ENCODE data around the gene ATOX1. TPM values are rescaled to one million over a fixed set of nuclear protein-coding genes. Genes with fewer than 3 reads are reported as not detected.

Gene ATOX1
- total RNA-seq, 1 donor from 2014 or later = 265 TPM

DNA sequence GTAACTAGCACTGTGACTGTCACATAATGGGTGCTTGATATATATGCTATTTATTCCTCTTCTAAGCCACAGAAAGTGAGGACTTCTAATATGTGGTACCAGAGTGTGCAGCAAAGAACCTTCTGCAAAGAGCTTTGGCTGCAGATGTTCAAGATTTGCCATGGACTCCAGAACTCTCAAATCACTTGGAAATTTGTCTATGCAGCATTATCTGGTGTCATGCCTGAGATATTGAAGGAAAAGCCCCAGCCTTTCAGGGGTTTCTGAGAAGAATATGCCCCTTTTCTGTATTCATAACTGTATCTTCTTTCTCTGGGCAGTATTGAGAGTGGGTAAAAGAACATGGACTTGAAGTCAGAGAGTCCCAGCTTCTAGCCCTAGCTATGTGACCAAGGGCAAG, 8.5 kb upstream of the ATOX1 start:
- FAIRE-seq = no peak
- no peaks in the 10 kb centered on the region for H3K27me3 Mint-ChIP-seq (ENCODE audit: low read depth, unreplicated experiment)
- Histone ChIP-seq H3K4me2 (ENCODE audit: low read length) (no peak overlapping the region), H2AFZ (ENCODE audit: low read depth, low read length) (no peak overlapping the region), H3K9ac (ENCODE audit: low read length) (no peak overlapping the region), H3K4me3 (ENCODE audit: insufficient read depth, low read depth, low read length) (no peak overlapping the region), H3K27me3 (ENCODE audit: insufficient read depth, low read length) (no peaks in the 10 kb centered on the region), H3K36me3 (ENCODE audit: insufficient read depth, low read length) (no peaks in the 10 kb centered on the region), H3K4me1 (ENCODE audit: insufficient read depth, low read length) (peaks cover 13% of the 10 kb centered on the region), H3K9me3 (ENCODE audit: insufficient read depth, low read depth, low read length) (no peaks in the 10 kb centered on the region), H3K27ac (ENCODE audit: low read depth, low read length) (no peak overlapping the region), H4K20me1 (ENCODE audit: insufficient read depth, low read length) (no peaks in the 10 kb centered on the region), H3K79me2 (ENCODE audit: insufficient read depth, low read length) (no peaks in the 10 kb centered on the region)
- no peak overlapping the region for H3K27ac Mint-ChIP-seq (ENCODE audit: unreplicated experiment)
- no peaks in the 10 kb centered on the region for H3K9me3 Mint-ChIP-seq (ENCODE audit: unreplicated experiment)
- DNase-seq (ENCODE audit: low read depth) = no peak
- H3K4me1 Mint-ChIP-seq (ENCODE audit: low read depth, unreplicated experiment) = peaks cover 4% of the 10 kb centered on the region
- TF ChIP-seq CTCF (IDR thresholded peaks at IDR 0.05; ENCODE audit: insufficient read depth, low read depth, low read length) (no peak), EZH2 (IDR thresholded peaks at IDR 0.05; ENCODE audit: insufficient read depth, low read length) (no peak)
- H3K4me3 Mint-ChIP-seq (ENCODE audit: unreplicated experiment) = no peak overlapping the region
- H3K36me3 Mint-ChIP-seq (ENCODE audit: low read depth, unreplicated experiment) = peaks cover 2% of the 10 kb centered on the region

- no peak overlapping the region for H3K4me2 ChIP-seq (ENCODE audit: low read length)
Measured at GRCh38 chr5:151764801-151765200, 6.4 kb upstream of the ATOX1 start.

More at GRCh38 chr5:151764801-151765200, 6.4 kb upstream of the ATOX1 start:
- Histone ChIP-seq H3K4me1 (ENCODE audit: insufficient read depth, low read length) (no peaks in the 10 kb centered on the region), H3K4me3 (ENCODE audit: insufficient read depth, low read depth, low read length) (no peak overlapping the region), H4K20me1 (ENCODE audit: insufficient read depth, low read length) (no peaks in the 10 kb centered on the region), H3K36me3 (ENCODE audit: insufficient read depth, low read length) (no peaks in the 10 kb centered on the region), H3K9me3 (ENCODE audit: insufficient read depth, low read depth, low read length) (no peaks in the 10 kb centered on the region), H3K27me3 (ENCODE audit: insufficient read depth, low read length) (no peaks in the 10 kb centered on the region), H2AFZ (ENCODE audit: low read depth, low read length) (no peak overlapping the region), H3K9ac (ENCODE audit: low read length) (no peak overlapping the region), H3K27ac (ENCODE audit: low read depth, low read length) (no peak overlapping the region), H3K79me2 (ENCODE audit: insufficient read depth, low read length) (no peaks in the 10 kb centered on the region)
- Mint-ChIP-seq H3K27ac (ENCODE audit: unreplicated experiment) (no peak overlapping the region), H3K36me3 (ENCODE audit: low read depth, unreplicated experiment) (peaks cover 2% of the 10 kb centered on the region), H3K9me3 (ENCODE audit: unreplicated experiment) (no peaks in the 10 kb centered on the region), H3K4me1 (ENCODE audit: low read depth, unreplicated experiment) (no peaks in the 10 kb centered on the region), H3K27me3 (ENCODE audit: low read depth, unreplicated experiment) (no peaks in the 10 kb centered on the region), H3K4me3 (ENCODE audit: unreplicated experiment) (no peak overlapping the region)
- DNase-seq (ENCODE audit: low read depth) (no peak), FAIRE-seq (no peak)
- TF ChIP-seq CTCF (IDR thresholded peaks at IDR 0.05; ENCODE audit: insufficient read depth, low read depth, low read length) (no peak), EZH2 (IDR thresholded peaks at IDR 0.05; ENCODE audit: insufficient read depth, low read length) (no peak)
